Esophagus muscularis mucosa (tissue), 4 donors: ENCODE data around the gene THBS1.

Experiments used
- EP300 ChIP-seq: sonication (generic); formaldehyde crosslinking; IDR thresholded peaks from one replicate; pipeline ENCODE4 v1.6.1; 2017; ENCODE audit warnings: antibody characterized with exemption
- POLR2A ChIP-seq: fragments of 450-650 bp; IDR thresholded peaks from one replicate; pipeline ENCODE4 v1.6.1; 2017; ENCODE audit warnings: antibody characterized with exemption, moderate library complexity, mild to moderate bottlenecking, low read depth
- POLR2AphosphoS5 ChIP-seq, 2 donors: sonication (generic); formaldehyde crosslinking; IDR thresholded peaks; one replicate each; pipeline ENCODE4 v1.6.1; 2017; ENCODE audit warnings: antibody characterized with exemption in 2 of 2
- TF ChIP-seq, protein P1 (sequence below), 3 experiments: fragments of 200-600 bp in 2 of 3; fragments of 450-650 bp in 1 of 3; sonication (generic) in 2 of 3; IDR thresholded peaks; one replicate each; pipeline ENCODE4 v1.5.1; 2017 to 2019; ENCODE audit warnings: antibody characterized with exemption in 3 of 3, mild to moderate bottlenecking in 2 of 3, moderate library complexity in 1 of 3

DNA sequence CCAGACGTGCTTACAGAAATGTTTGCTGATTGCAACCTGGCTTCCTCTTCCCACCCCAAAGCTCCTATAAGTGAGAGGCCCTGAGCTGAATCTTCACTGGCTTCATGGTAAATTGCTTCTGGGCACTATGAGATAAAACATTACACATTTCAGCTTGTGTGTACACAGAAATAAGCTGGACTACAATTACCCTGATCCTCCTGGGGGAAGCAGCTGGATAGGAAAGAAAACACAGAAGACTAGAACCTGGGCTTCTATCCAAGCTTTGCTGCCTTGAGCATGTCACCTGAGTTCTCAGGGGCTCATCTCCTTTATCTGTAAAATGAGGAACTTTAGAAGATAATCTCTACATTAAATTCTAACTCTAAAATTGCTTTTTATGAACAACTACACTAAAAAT lies 40.3 kb downstream of the THBS1 start:
- TF ChIP-seq, protein P1, sequence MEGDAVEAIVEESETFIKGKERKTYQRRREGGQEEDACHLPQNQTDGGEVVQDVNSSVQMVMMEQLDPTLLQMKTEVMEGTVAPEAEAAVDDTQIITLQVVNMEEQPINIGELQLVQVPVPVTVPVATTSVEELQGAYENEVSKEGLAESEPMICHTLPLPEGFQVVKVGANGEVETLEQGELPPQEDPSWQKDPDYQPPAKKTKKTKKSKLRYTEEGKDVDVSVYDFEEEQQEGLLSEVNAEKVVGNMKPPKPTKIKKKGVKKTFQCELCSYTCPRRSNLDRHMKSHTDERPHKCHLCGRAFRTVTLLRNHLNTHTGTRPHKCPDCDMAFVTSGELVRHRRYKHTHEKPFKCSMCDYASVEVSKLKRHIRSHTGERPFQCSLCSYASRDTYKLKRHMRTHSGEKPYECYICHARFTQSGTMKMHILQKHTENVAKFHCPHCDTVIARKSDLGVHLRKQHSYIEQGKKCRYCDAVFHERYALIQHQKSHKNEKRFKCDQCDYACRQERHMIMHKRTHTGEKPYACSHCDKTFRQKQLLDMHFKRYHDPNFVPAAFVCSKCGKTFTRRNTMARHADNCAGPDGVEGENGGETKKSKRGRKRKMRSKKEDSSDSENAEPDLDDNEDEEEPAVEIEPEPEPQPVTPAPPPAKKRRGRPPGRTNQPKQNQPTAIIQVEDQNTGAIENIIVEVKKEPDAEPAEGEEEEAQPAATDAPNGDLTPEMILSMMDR (IDR thresholded peaks at IDR 0.05): no peak
- TF ChIP-seq EP300: no peak
- TF ChIP-seq POLR2A: no peak
- TF ChIP-seq POLR2AphosphoS5 (IDR thresholded peaks at IDR 0.05): no peak
